H1 (cell line): ENCODE data around the gene PUSL1. TPM values are rescaled to one million over a fixed set of nuclear protein-coding genes. Genes with fewer than 3 reads are reported as not detected.
A peak's percentile ranks its signal among the peaks of the same experiment; 100 is the strongest.

Experiments
- polyA plus RNA-seq, 7 experiments: library from polyadenylated mRNA; depleted of rRNA in 3 of 7; stranded (reverse) in 5 of 7; unstranded in 2 of 7; fragments of >200 nt in 5 of 7; fragments of 200-250 nt in 2 of 7; gene quantifications; 1 replicate in 5 of 7; 2 replicates in 1 of 7; 4 replicates in 1 of 7; pipeline versions ENCODE4 v1.2.1 to v1.2.3, GENCODE V29; 2011 to 2013; ENCODE audit warnings: missing spikeins in 2 of 7, mixed read lengths in 2 of 7
- total RNA-seq: library from RNA; stranded (reverse); fragmentation: NEBNext Ultra II Directional; extraction: Animal tissue kit (Norgen Biotek cat#: 25700); gene quantifications from 2 replicates; pipeline ENCODE4 v1.2.1, GENCODE V29; 2021
- TF ChIP-seq, protein P1 (sequence below), 3 experiments: IDR thresholded peaks; 1 replicate in 2 of 3; 2 replicates in 1 of 3; pipeline versions ENCODE4 v1.5.1 to v1.6.1; 2011; ENCODE audit warnings: low read length in 3 of 3, mild to moderate bottlenecking in 3 of 3, inconsistent platforms in 2 of 3, low read depth in 1 of 3, moderate library complexity in 1 of 3; ENCODE audit not compliant: insufficient read depth in 1 of 3; ENCODE audit errors: control extremely low read depth in 1 of 3

Gene PUSL1
- total and polyA plus RNA-seq, 2 of the 8 experiments (the other 6 are each of a cell fraction or from before 2014, with no cell fraction given): 38.8 to 87.4 TPM

DNA sequence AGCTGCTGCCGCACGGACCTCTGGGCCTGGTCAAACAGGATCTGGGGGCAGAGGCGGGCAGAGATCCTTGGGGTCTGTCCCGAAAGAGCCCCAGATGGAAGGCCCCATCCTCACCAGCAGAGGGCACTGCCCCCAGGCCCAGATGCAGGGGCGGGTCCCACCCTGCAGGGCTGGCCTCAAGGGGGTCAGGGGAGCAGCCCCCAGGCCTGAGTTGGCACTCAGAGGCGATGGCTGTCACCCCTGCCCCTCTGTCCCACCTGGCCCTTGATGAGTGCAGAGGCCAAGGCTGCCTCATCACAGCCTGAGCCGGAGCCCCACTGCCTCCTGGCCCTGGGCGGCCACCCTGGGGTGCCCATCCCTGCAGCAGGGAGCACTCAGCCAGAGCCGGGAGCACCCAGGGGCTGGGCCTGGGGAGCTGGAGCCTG is 6.4 kb upstream of the PUSL1 start (continued):
- TF ChIP-seq, protein P1, sequence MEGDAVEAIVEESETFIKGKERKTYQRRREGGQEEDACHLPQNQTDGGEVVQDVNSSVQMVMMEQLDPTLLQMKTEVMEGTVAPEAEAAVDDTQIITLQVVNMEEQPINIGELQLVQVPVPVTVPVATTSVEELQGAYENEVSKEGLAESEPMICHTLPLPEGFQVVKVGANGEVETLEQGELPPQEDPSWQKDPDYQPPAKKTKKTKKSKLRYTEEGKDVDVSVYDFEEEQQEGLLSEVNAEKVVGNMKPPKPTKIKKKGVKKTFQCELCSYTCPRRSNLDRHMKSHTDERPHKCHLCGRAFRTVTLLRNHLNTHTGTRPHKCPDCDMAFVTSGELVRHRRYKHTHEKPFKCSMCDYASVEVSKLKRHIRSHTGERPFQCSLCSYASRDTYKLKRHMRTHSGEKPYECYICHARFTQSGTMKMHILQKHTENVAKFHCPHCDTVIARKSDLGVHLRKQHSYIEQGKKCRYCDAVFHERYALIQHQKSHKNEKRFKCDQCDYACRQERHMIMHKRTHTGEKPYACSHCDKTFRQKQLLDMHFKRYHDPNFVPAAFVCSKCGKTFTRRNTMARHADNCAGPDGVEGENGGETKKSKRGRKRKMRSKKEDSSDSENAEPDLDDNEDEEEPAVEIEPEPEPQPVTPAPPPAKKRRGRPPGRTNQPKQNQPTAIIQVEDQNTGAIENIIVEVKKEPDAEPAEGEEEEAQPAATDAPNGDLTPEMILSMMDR (IDR thresholded peaks at IDR 0.05; ENCODE audit: control extremely low read depth in 1 of 3, insufficient read depth in 1 of 3, low read depth in 1 of 3, low read length in 3 of 3): peak in 2 of 3 experiments; percentile 78 to 79; a peak in 3 of 4 replicates
